Retinal pigment epithelial cell (primary cell): ENCODE data around the gene TRAIP.
A peak's percentile ranks its signal among the peaks of the same experiment; 100 is the strongest.

Source experiments
- DNase-seq: peaks from one replicate; pipeline ENCODE4 v3.0.0-alpha.2; 2010; ENCODE audit warnings: low read depth
- H3K4me3 ChIP-seq: 2 replicates; pipeline ENCODE4 v1.5.1; 2011; ENCODE audit warnings: mild to moderate bottlenecking, low read length, control low read depth, moderate library complexity
- TF ChIP-seq, protein P1 (sequence below): conservative IDR thresholded peaks from 2 replicates; pipeline ENCODE4 v1.5.1; 2011; ENCODE audit warnings: low read depth, low read length, control low read depth, inconsistent platforms

TRAIP gene

DNA sequence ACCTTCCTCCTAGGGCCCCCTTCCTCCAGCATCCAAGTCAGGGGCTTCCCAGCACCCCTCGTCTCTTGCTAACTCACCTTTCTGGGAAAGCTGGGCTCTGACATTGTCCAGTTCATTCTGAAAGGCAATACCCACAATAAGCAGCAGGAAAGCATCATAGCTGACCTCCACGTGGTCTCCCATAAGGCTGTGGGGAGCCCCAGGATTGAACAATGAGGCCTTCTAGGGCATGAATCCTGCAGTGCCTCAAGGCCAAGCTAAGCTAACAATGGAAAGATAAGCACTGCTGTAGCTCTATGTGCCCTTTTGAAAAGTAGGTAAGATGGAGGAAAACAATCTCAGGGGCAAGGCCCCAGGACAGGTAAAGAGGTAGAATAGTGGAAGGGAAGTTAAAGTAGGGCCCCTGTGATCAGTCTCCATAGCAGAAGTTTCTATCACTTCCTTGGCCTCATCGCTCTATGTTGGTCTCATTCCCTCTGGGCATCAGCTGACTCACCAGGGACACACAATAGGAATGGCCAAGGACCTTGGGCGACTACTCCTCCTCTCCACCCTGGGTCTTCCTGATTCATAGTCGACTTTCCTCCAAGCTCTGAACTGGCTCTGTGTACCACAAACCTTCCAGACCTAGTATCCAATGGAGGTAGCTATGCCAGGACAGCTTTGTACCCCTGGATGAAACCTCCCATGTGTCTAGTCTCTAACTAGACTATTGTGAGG lies 11.7 kb downstream of the TRAIP start:
- no peak overlapping the region for H3K4me3 ChIP-seq
- TF ChIP-seq, protein P1, sequence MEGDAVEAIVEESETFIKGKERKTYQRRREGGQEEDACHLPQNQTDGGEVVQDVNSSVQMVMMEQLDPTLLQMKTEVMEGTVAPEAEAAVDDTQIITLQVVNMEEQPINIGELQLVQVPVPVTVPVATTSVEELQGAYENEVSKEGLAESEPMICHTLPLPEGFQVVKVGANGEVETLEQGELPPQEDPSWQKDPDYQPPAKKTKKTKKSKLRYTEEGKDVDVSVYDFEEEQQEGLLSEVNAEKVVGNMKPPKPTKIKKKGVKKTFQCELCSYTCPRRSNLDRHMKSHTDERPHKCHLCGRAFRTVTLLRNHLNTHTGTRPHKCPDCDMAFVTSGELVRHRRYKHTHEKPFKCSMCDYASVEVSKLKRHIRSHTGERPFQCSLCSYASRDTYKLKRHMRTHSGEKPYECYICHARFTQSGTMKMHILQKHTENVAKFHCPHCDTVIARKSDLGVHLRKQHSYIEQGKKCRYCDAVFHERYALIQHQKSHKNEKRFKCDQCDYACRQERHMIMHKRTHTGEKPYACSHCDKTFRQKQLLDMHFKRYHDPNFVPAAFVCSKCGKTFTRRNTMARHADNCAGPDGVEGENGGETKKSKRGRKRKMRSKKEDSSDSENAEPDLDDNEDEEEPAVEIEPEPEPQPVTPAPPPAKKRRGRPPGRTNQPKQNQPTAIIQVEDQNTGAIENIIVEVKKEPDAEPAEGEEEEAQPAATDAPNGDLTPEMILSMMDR, result no peak
- DNase-seq, result no peak

DNA sequence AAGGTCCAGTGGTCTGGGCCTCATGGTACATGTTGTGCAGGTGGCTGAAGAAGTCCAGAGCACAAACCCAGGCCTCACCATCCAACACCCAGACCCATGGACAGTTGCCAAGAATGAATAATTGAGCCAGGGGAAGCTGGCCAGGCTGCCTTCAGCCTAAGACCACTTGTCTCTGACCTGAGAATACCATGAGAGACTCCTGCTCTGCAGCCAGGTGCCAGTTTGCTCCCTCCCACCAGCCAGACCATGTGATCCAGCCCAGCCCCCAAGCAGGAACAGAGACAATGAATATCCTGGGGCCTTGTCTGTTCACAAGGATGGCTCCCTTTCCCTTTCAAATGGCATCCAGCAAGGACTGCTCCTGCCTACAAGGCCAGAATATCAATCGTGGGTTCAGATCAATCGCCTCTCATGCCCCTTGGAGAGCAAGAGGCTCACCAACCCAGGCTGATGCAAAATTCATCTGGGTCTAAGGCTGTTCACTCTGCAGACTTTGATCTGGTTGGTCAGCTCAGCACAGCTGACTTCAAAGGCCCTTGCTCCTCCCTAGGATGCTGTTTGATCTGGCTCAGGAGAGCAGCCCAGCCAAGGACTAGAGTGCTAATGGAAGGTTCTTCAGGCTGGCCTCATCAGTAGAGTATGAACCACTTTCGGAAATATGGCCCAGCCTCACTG lies 13.4 kb downstream of the TRAIP start:
- DNase-seq, result no peak
- no peak overlapping the region for H3K4me3 ChIP-seq
- TF ChIP-seq, protein P1, result no peak

DNA sequence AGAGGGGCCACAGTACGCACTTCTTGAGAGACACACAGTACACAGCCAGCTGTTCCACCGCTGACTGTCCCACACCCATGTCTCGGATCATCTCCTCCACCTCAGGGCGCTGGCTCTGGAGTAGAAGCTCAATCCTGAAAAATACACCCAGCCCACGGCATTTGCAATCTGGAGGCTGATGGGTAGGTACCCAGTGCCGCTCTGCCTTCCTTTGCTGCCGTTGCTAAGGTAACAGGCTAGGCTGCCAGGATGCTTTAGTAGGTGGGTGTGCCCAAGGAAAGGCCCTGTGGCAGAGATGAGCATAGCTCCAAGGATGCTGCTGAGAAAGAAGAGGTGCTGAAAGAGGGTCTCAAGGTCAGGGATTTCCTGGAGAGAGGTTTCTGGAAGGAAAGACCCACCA lies 14.6 kb downstream of the TRAIP start:
- no peak overlapping the region for H3K4me3 ChIP-seq
- TF ChIP-seq, protein P1, result no peak
- no peak for DNase-seq

DNA sequence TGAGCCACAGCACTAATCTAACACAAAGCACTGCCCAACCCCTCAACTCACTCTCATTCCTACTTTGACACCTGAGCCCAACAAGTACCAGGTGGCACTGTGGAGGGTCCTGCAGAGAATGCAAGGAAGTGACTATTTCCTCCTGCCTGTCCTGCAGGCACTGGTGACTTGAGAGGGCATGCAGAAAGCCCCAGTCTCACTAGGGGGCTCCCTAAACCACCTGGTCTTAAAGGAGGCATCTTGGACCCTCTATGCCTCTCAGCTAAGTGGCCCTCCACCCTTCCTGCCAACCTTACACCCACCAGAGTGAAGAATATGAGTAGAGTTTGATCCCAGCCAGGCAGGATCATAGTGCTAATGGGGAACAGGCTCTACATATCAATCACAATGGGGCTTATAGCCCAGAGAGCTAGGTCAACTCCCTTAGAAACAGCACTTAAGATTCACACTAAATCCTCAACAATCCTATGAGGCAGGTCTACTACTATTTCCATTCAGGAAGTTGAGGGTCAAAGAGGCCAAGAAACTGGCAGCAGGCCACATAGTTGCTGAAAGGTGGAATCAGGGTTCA lies 15.2 kb downstream of the TRAIP start:
- DNase-seq, result no peak
- no peak overlapping the region for H3K4me3 ChIP-seq
- TF ChIP-seq, protein P1, result peak; percentile 62

DNA sequence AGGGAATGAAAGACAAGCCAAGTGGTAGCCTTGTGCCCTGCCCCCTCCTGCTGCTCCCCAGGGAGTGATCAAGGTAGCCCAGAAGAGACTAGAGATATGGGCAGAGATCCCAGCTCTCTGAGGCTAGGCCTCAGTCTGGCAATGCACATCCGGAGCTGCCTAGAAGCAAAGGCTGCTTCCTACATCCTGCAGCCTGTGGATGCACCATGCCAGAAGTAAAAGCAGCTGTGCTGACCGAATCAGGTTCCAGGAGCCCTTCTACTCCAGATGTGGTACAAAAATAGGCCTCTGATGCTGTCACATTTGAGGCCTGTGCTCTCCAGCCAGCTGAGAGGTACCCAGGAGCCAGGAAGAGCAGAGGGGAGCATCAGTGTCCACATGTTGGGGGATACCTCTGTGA lies 16.0 kb downstream of the TRAIP start:
- H3K4me3 ChIP-seq, result no peak overlapping the region
- DNase-seq, result no peak
- TF ChIP-seq, protein P1, result no peak

DNA sequence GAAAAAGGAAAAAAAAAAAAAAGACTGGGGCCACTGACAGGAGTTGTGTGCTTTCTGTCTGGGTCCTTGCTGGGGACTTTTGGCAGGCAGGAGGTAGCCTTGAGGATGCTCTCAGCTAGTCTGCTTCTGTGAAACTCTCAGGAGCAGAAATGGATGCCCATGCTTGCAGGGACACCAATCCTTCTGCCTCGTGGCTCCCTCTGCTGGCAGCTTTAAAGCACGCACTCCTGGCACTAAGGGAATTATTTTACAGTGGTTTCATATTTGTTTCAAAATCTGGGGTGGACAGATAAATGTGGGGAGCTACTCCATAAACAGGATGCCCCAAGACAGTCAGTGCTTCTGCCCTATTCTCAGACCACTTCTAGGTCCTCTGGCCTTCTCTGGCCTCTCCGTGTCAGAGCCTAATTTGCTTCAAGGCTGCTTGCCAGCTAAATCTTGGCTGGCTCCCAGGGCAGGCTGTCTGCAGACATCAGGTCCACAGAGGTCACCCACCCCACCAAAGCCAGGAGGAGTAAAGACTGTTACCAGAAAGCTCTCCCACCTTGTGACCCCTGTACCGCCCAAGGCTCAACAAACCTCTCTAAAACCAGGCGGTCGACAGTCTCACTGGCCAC lies 17.1 kb downstream of the TRAIP start:
- H3K4me3 ChIP-seq, result no peak overlapping the region
- peak; percentile 26 for DNase-seq
- TF ChIP-seq, protein P1, result peak; percentile 94
